Erythroblast (primary cell): ENCODE data around the gene LBH.

Experiments used
- GATA1 ChIP-seq: IDR thresholded peaks from 2 replicates; pipeline ENCODE4 v1.6.1; 2011; ENCODE audit warnings: low read depth, mild to moderate bottlenecking, control low read depth, low read length, moderate library complexity
- POLR2A ChIP-seq: IDR thresholded peaks from 2 replicates; pipeline ENCODE4 v1.6.1; 2011; ENCODE audit warnings: mild to moderate bottlenecking, low read length

DNA sequence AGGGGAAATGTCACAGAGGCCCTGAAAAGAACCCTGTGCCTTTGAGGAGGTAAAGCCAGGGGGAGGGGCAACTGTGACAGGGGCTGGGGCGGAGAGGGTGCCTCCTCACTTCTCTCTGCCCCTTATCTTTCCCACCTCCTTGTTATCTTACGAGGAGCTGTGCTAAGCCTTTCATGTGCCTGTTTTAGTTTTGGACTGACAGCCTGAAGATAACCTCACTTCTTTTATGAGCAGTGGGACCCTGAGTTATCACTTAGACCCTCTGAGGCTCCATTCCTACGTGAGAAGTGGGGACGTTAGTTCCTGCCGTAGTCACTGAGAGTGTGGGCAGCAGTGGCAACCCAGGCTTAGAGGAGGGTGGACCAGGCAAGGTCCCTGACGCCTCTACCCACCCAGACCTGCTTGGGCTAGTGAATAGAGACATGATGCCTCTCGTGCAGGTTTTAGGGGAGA is 39.5 kb upstream of the LBH start:
- peak; percentile 84 for TF ChIP-seq POLR2A
- peak; percentile 94 for TF ChIP-seq GATA1
